Neural cell (in vitro differentiated cells): ENCODE results near the gene HS6ST2. TPM values are rescaled to one million over a fixed set of nuclear protein-coding genes. Genes with fewer than 3 reads are reported as not detected.

Experiments
- H2AFZ ChIP-seq: fragments of 200-600, 300-800 bp; sonication (generic), shearing (Covaris generic); 2 replicates; pipeline ENCODE4 v1.6.0; 2014; ENCODE audit warnings: low read depth, mild to moderate bottlenecking, antibody characterized with exemption, low read length, moderate library complexity
- H3F3A ChIP-seq: fragments of 200-600 bp; shearing (Covaris generic); 2 replicates; pipeline ENCODE4 v1.6.1; 2016; ENCODE audit warnings: mild to moderate bottlenecking, moderate library complexity, mixed read lengths, antibody characterized with exemption, low read length; ENCODE audit not compliant: insufficient read depth, poor library complexity, severe bottlenecking
- H3K27ac ChIP-seq: fragments of 200-600, 300-800 bp; sonication (generic), shearing (Covaris generic); 2 replicates; pipeline ENCODE4 v1.5.1; 2014; ENCODE audit warnings: mild to moderate bottlenecking, low read length, moderate library complexity
- H3K27me3 ChIP-seq: fragments of 300-800, 200-600 bp; sonication (generic), shearing (Covaris generic); 2 replicates; pipeline ENCODE4 v1.6.0; 2014; ENCODE audit warnings: mild to moderate bottlenecking, low read depth, low read length, moderate library complexity; ENCODE audit not compliant: insufficient read depth
- H3K36me3 ChIP-seq: fragments of 300-800, 200-600 bp; sonication (generic), shearing (Covaris generic); 2 replicates; pipeline ENCODE4 v1.5.1; 2014; ENCODE audit warnings: mild to moderate bottlenecking, antibody characterized with exemption, low read length, moderate library complexity; ENCODE audit not compliant: insufficient read depth
- H3K4me2 ChIP-seq: fragments of 300-800, 200-600 bp; sonication (generic), shearing (Covaris generic); 2 replicates; pipeline ENCODE4 v1.6.0; 2014; ENCODE audit warnings: mild to moderate bottlenecking, low read length
- H3K4me3 ChIP-seq: fragments of 300-800, 200-600 bp; sonication (generic), shearing (Covaris generic); 2 replicates; pipeline ENCODE4 v1.5.1; 2014; ENCODE audit warnings: mild to moderate bottlenecking, low read length, moderate library complexity
- H3K79me2 ChIP-seq: fragments of 200-600 bp; shearing (Covaris generic); replicated peaks from 2 replicates; pipeline ENCODE4 v1.6.0; 2014; ENCODE audit warnings: mild to moderate bottlenecking, low read length, moderate library complexity; ENCODE audit not compliant: insufficient read depth
- H3K9ac ChIP-seq: fragments of 300-800, 200-600 bp; sonication (generic), shearing (Covaris generic); 2 replicates; pipeline ENCODE4 v1.6.1; 2016; ENCODE audit warnings: mild to moderate bottlenecking, low read length, mixed read lengths
- H3K9me2 ChIP-seq: fragments of 200-600 bp; shearing (Covaris generic); 2 replicates; pipeline ENCODE4 v1.6.1; 2016; ENCODE audit warnings: mild to moderate bottlenecking, low read length, mixed read lengths; ENCODE audit not compliant: insufficient read depth
- H3K9me3 ChIP-seq: fragments of 200-600, 300-800 bp; sonication (generic), shearing (Covaris generic); 2 replicates; pipeline ENCODE4 v1.6.1; 2016; ENCODE audit warnings: mild to moderate bottlenecking, mixed run types, low read length, moderate library complexity, mixed read lengths
- H4K20me1 ChIP-seq: fragments of 200-600 bp; shearing (Covaris generic); 2 replicates; pipeline ENCODE4 v1.6.1; 2016; ENCODE audit warnings: mild to moderate bottlenecking, mixed run types; ENCODE audit not compliant: insufficient read depth
- EP300 ChIP-seq: fragments of 450-650 bp; conservative IDR thresholded peaks from 2 replicates; pipeline ENCODE4 v1.6.1; 2014; ENCODE audit warnings: antibody characterized with exemption, mild to moderate bottlenecking, moderate library complexity; ENCODE audit not compliant: poor library complexity, severe bottlenecking
- EZH2 ChIP-seq: fragments of 200-600, 300-800 bp; shearing (Covaris generic), sonication (generic); IDR thresholded peaks from 2 replicates; pipeline ENCODE4 v1.6.1; 2014; ENCODE audit warnings: antibody characterized with exemption, low read length, borderline replicate concordance, mild to moderate bottlenecking; ENCODE audit not compliant: insufficient read depth, poor library complexity, severe bottlenecking
- MXI1 ChIP-seq: fragments of 450-650 bp; conservative IDR thresholded peaks from 2 replicates; pipeline ENCODE4 v1.6.1; 2014; ENCODE audit warnings: antibody characterized with exemption, mild to moderate bottlenecking; ENCODE audit not compliant: poor library complexity, severe bottlenecking
- POLR2AphosphoS5 ChIP-seq: IDR thresholded peaks from 2 replicates; pipeline ENCODE4 v1.6.1; 2012
- RAD21 ChIP-seq: fragments of 450-650 bp; conservative IDR thresholded peaks from 2 replicates; pipeline ENCODE4 v1.6.1; 2014; ENCODE audit warnings: antibody characterized with exemption, mild to moderate bottlenecking, moderate library complexity
- SMC3 ChIP-seq: fragments of 450-650 bp; conservative IDR thresholded peaks from 2 replicates; pipeline ENCODE4 v1.6.1; 2014; ENCODE audit warnings: antibody characterized with exemption, mild to moderate bottlenecking, moderate library complexity; ENCODE audit not compliant: poor library complexity
- TAF1 ChIP-seq: IDR thresholded peaks from 2 replicates; pipeline ENCODE4 v1.6.1; 2012; ENCODE audit warnings: low read depth
- polyA plus RNA-seq: library from polyadenylated mRNA; depleted of rRNA; stranded (reverse); fragments of >200 nt; gene quantifications from 2 replicates; pipeline ENCODE4 v1.2.3, GENCODE V29; 2014
- TF ChIP-seq, protein P1 (sequence below): IDR thresholded peaks from 2 replicates; pipeline ENCODE4 v1.6.1; 2012; ENCODE audit warnings: borderline replicate concordance
- TF ChIP-seq, protein P2 (sequence below): fragments of 450-650 bp; IDR thresholded peaks from 2 replicates; pipeline ENCODE4 v1.5.1; 2014; ENCODE audit warnings: antibody characterized with exemption, mild to moderate bottlenecking, moderate library complexity; ENCODE audit not compliant: poor library complexity, severe bottlenecking

HS6ST2 gene
- polyA plus RNA-seq, 1 donor from 2014 or later = 43.0 TPM

DNA sequence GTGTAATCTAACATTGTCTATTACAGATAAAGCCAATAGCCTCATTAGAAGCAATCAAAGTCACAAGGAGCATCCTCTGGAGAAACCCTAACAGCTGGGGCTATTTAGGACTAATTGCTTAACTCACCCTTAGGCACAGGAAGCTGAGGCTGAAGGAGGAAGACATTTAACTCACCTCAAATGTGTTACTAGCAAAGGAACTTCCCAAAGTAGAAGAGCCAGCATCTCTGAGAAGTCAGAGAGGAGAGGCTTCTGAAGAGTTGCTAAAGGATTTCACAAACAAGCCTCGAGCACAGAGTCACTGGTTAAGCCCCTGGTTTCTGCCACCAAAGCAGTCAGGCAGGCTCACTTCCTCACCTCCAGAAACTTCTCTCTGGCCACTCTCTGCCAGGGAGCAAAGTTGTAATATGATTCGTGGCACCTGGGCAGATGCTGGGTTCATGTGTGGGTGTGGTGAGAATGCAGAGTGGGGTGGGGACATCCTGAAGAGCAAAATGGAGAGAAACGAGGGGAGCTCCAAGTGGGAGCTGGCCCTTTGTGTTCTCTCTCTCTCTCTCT lies 201.3 kb downstream of the HS6ST2 start:
- no peaks in the 10 kb centered on the region for H3F3A ChIP-seq
- H3K27ac ChIP-seq = no peak overlapping the region
- H3K9ac ChIP-seq = no peak overlapping the region
- no peak overlapping the region for H3K4me3 ChIP-seq
- no peaks in the 10 kb centered on the region for H3K9me2 ChIP-seq
- no peaks in the 10 kb centered on the region for H3K79me2 ChIP-seq
- H3K4me2 ChIP-seq = no peak overlapping the region
- H3K27me3 ChIP-seq = no peaks in the 10 kb centered on the region
- TF ChIP-seq MXI1 (no peak), TAF1 (no peak), RAD21 (no peak), POLR2AphosphoS5 (no peak), EP300 (no peak), EZH2 (no peak), SMC3 (no peak)
- TF ChIP-seq, protein P1, sequence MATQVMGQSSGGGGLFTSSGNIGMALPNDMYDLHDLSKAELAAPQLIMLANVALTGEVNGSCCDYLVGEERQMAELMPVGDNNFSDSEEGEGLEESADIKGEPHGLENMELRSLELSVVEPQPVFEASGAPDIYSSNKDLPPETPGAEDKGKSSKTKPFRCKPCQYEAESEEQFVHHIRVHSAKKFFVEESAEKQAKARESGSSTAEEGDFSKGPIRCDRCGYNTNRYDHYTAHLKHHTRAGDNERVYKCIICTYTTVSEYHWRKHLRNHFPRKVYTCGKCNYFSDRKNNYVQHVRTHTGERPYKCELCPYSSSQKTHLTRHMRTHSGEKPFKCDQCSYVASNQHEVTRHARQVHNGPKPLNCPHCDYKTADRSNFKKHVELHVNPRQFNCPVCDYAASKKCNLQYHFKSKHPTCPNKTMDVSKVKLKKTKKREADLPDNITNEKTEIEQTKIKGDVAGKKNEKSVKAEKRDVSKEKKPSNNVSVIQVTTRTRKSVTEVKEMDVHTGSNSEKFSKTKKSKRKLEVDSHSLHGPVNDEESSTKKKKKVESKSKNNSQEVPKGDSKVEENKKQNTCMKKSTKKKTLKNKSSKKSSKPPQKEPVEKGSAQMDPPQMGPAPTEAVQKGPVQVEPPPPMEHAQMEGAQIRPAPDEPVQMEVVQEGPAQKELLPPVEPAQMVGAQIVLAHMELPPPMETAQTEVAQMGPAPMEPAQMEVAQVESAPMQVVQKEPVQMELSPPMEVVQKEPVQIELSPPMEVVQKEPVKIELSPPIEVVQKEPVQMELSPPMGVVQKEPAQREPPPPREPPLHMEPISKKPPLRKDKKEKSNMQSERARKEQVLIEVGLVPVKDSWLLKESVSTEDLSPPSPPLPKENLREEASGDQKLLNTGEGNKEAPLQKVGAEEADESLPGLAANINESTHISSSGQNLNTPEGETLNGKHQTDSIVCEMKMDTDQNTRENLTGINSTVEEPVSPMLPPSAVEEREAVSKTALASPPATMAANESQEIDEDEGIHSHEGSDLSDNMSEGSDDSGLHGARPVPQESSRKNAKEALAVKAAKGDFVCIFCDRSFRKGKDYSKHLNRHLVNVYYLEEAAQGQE = no peak
- TF ChIP-seq, protein P2, sequence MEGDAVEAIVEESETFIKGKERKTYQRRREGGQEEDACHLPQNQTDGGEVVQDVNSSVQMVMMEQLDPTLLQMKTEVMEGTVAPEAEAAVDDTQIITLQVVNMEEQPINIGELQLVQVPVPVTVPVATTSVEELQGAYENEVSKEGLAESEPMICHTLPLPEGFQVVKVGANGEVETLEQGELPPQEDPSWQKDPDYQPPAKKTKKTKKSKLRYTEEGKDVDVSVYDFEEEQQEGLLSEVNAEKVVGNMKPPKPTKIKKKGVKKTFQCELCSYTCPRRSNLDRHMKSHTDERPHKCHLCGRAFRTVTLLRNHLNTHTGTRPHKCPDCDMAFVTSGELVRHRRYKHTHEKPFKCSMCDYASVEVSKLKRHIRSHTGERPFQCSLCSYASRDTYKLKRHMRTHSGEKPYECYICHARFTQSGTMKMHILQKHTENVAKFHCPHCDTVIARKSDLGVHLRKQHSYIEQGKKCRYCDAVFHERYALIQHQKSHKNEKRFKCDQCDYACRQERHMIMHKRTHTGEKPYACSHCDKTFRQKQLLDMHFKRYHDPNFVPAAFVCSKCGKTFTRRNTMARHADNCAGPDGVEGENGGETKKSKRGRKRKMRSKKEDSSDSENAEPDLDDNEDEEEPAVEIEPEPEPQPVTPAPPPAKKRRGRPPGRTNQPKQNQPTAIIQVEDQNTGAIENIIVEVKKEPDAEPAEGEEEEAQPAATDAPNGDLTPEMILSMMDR = no peak
- H3K9me3 ChIP-seq = no peaks in the 10 kb centered on the region
- H4K20me1 ChIP-seq = no peaks in the 10 kb centered on the region
- H3K36me3 ChIP-seq = no peaks in the 10 kb centered on the region
- H2AFZ ChIP-seq = no peak overlapping the region

DNA sequence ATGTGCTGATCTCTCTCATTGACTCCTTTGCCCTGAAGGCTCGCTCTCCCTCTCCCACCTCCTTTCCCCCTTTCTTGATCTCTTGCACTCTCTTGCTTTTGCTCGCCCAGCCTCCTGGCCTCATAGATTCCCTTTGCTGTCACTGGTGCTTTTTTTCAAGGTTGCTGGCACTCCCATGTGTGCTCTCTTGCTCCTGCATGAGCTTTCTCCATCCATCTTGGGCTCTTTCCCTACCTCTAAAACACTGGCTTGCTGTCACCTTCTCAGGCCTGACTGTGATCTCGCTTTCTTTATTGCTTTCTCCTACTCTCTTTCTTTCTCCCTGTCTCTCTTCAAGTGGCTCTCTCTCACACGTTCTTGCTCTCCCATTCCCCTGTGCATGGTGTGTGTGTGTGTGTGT lies 202.0 kb downstream of the HS6ST2 start:
- H3K4me3 ChIP-seq = no peak overlapping the region
- H3K4me2 ChIP-seq = no peak overlapping the region
- no peak overlapping the region for H3K27ac ChIP-seq
- H3F3A ChIP-seq = no peaks in the 10 kb centered on the region
- no peaks in the 10 kb centered on the region for H3K36me3 ChIP-seq
- H3K27me3 ChIP-seq = no peaks in the 10 kb centered on the region
- no peak overlapping the region for H3K9ac ChIP-seq
- no peak overlapping the region for H2AFZ ChIP-seq
- no peaks in the 10 kb centered on the region for H4K20me1 ChIP-seq
- TF ChIP-seq MXI1 (no peak), SMC3 (no peak), RAD21 (no peak), POLR2AphosphoS5 (no peak), EZH2 (no peak), EP300 (no peak), TAF1 (no peak)
- TF ChIP-seq, protein P2 = no peak
- TF ChIP-seq, protein P1 = no peak
- no peaks in the 10 kb centered on the region for H3K79me2 ChIP-seq
- H3K9me3 ChIP-seq = no peaks in the 10 kb centered on the region
- H3K9me2 ChIP-seq = no peaks in the 10 kb centered on the region
